Skin epidermis (tissue), 12 donors: ENCODE measurements around the gene ZNF655.
"Not testable (repeated sequence)": the region's sequence is repeated elsewhere in the genome, so short reads cannot be mapped to it uniquely, and the experiment has no call there.

Experiments
- H3K27ac ChIP-seq, 21 experiments: fragments of 200-600 bp; sonication (generic) in 11 of 21; one replicate each; pipeline ENCODE4 v1.5.0; 2020; ENCODE audit warnings: mild to moderate bottlenecking in 3 of 21, inconsistent platforms in 2 of 21, moderate library complexity in 2 of 21
- H3K4me3 ChIP-seq, 7 experiments: fragments of 200-600 bp; sonication (generic) in 2 of 7; one replicate each; pipeline ENCODE4 v1.5.0; 2020; ENCODE audit warnings: inconsistent platforms in 2 of 7, mild to moderate bottlenecking in 2 of 7, moderate library complexity in 1 of 7

The ZNF655 gene, protein sequence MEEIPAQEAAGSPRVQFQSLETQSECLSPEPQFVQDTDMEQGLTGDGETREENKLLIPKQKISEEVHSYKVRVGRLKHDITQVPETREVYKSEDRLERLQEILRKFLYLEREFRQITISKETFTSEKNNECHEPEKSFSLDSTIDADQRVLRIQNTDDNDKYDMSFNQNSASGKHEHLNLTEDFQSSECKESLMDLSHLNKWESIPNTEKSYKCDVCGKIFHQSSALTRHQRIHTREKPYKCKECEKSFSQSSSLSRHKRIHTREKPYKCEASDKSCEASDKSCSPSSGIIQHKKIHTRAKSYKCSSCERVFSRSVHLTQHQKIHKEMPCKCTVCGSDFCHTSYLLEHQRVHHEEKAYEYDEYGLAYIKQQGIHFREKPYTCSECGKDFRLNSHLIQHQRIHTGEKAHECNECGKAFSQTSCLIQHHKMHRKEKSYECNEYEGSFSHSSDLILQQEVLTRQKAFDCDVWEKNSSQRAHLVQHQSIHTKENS

DNA sequence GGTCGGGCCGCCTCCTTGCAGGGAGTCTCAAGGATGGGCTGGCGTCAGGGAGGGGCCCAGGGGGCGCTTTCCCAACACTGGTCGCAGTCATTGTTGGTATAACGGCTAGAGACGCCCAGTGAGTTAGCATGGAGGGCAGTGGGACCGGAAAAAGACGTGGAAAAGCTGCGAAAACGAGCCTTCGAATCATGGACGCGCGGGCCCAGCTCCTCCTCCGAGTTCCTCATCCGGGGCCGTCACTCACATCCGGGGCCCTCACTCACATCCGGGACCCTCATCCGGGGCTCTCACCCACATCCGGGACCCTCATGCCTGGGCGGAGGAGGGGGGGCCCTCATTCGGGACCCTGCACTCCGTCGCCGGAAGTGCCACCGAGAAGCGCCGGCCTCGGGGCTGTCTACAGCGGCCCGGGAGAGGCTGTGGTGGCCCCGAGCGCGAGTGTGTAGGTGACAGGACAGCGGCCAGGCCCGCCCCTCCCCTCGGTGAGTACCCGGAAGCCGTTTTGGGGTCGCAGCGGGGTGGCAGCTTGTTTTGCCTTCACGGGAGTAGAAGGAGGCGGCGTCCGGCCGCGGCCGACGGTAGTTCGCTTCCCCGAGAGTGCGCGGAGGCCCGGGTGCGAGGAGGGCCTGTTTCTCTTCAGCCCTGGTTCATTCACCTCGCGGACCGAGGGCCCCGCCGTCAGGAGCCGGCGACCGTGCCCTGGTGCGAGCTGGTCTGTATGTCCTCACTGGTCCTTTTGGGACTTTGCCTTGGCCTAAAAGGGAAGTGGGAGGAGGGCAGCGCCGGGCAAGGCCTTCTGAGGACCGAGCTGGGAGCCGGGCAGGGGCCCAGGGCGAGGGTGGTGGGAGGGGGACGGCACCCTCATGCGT is at the start of gene ZNF655:
ZNF655 (plus strand) TSS at position 337 of the 869 bp plus-strand sequence. CDS start 1,918 bp downstream, outside the sequence.
- peak within 1 kb of the TSS; percentile 64 to 99 (median 83) for H3K4me3 ChIP-seq
- H3K27ac ChIP-seq: peak within 1 kb of the TSS; percentile 89 to 100 (median 98)

DNA sequence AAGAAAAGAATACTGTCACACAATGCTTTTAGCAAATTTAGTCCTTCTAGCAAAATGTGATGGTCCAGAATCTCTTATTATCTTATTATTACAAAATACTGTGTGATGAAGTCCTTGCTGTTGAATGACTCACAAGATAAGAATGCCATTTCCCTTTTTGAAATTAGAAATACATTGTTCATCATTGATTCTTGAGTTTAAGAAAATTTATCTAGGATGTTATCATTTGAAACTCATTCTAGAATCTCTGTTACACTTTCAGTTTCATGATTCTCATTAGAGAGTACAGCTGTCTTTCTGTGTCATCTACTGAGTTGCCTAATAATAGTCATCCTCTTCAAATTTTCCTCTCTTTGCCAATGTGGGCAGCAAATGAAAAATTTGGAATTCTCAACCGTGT is 44.4 kb upstream of the ZNF655 start:
- Histone ChIP-seq H3K4me3 (no peak overlapping the region), H3K27ac (no peak overlapping the region)

DNA sequence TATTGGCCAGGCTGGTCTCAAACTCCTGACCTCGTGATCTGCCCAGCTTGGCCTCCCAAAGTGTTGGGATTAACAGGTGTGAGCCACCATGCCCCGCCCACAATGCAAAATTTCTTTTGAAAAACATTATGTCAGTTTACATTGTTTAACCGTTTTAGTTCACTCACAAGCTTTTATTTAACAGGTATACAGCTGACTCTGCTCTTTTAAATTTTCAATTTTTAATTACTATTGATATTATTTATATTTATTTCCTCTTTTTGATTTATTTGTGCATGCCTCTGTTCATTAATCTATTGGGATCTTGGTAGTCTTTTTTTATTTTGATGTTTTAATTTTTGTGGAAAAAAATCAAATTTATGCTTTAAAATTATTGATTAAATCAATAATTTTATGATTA is 37.0 kb upstream of the ZNF655 start:
- Histone ChIP-seq H3K4me3 (no peak overlapping the region), H3K27ac (no peak overlapping the region)

DNA sequence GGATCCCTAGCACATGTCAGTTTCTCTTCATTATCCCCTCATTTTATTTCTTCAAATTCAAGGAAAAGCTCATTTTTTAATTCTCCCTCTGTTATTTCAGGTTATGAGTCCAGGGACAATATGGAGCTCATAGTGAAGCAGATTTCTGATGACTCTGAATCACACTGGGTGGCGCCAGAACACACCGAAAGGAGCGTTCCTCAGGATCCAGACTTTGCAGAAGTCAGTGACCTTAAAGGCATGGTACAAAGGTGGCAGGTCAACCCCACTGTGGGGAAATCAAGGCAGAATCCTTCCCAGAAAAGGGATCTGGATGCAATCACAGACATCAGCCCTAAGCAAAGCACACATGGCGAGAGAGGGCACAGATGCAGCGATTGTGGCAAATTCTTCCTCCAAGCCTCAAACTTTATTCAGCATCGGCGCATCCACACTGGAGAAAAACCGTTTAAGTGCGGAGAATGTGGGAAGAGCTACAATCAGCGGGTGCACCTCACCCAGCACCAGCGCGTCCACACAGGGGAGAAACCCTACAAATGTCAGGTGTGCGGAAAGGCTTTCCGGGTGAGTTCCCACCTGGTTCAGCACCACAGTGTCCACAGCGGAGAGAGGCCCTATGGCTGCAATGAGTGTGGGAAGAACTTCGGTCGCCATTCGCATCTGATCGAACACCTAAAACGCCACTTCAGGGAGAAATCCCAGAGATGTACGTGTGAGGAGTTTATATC is 32.6 kb upstream of the ZNF655 start:
- Histone ChIP-seq H3K27ac (no peak overlapping the region), H3K4me3 (no peak overlapping the region)

DNA sequence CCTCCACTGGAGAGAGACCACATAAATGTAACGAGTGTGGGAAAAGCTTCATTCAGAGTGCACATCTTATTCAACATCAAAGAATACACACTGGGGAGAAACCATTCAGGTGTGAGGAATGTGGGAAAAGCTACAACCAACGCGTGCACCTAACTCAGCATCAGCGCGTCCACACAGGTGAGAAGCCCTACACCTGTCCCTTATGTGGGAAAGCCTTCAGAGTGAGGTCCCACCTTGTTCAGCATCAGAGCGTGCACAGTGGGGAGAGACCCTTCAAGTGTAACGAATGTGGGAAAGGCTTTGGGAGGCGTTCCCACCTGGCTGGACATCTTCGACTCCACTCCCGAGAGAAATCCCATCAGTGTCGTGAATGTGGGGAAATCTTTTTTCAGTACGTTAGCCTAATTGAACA is 27.1 kb upstream of the ZNF655 start:
- no peak overlapping the region for H3K27ac ChIP-seq
- no peak overlapping the region for H3K4me3 ChIP-seq

DNA sequence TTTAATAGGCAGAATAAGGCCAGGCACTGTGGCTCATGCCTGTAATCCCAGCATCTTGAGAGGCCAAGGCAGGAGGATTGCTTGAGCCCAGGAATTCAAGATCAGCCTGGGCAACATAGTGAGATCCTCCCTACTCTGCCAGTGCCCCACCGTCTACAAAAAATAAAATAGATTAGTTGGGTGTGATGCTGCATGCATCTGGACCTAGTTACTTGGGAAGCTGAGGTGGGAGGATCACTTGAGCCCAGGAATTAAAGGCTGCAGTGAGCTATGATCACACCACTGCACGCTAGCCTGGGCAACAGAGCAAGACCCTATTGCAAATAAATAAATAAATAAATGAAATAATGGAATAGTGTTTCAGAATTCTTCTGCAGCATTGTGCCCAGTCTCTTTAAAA is 22.8 kb upstream of the ZNF655 start:
- H3K4me3 ChIP-seq: no peak overlapping the region

DNA sequence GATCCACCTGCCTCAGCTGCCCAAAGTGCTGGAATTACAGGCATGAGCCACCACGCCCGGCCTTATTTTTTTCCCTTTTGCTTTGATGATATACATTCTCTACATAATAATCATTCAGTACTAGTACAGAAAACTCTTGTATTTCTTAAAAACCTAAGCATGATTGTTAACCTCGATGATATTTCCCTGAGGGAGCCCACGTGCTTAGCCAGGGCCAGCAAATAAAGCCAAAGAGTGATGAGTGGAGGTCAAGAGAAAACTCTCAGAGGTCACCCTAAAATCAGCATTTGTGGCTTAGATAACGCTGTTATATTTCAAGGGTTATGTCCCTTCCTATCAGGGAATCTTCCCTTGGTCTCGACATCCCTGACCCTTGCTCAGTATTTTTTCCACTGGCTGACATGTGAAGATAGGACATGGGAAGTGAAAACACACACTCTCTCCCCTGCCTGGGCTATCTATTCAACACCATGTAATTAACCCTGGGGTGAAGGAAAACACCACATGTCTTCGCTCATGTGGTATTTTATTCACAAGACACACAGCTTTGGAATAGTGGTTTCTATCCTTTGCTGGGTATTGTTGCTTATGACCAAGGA is 19.1 kb upstream of the ZNF655 start:
- Histone ChIP-seq H3K27ac (no peak overlapping the region), H3K4me3 (no peak overlapping the region)

More for the DNA sequence above, 22.8 kb upstream of the ZNF655 start:
- no peak overlapping the region for H3K27ac ChIP-seq

DNA sequence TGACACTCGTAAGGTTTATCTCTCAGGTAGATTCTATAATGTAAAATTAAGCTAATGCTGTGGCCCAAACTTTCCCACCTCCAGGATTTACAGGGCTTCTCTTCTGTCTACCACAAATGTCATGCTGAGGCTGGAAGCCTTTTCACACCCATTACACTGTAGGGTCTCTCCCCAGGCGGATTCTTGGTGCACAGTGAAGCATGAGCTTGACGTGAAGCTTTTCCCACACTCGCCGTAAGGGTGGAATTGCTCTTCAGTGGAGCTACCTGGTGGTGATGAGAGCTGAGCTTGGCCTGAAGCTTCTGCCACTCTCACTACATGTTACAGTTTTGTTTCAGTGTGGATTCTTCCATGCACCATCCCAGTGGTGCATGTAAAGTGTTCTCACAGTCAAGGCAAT is 17.9 kb upstream of the ZNF655 start:
- H3K27ac ChIP-seq: no peak overlapping the region
- no peak overlapping the region for H3K4me3 ChIP-seq

DNA sequence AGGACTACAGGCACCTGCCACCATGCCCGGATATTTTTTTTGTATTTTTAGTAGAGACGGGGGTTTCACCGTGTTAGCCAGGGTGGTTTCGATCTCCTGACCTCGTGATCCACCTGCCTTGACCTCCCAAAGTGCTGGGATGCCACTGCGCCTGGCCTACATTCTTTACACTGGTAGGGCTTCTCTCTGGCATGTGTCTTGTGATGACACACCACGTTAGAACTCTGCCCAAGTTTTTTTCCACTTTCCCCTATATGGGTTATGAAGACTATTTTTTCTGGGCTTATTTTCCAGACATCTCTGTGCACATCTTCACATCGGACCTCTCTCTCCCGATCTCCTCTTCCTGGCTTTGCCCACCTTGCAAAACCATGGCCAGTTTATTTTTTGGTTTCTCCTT is 17.2 kb upstream of the ZNF655 start:
- no peak overlapping the region for H3K4me3 ChIP-seq

DNA sequence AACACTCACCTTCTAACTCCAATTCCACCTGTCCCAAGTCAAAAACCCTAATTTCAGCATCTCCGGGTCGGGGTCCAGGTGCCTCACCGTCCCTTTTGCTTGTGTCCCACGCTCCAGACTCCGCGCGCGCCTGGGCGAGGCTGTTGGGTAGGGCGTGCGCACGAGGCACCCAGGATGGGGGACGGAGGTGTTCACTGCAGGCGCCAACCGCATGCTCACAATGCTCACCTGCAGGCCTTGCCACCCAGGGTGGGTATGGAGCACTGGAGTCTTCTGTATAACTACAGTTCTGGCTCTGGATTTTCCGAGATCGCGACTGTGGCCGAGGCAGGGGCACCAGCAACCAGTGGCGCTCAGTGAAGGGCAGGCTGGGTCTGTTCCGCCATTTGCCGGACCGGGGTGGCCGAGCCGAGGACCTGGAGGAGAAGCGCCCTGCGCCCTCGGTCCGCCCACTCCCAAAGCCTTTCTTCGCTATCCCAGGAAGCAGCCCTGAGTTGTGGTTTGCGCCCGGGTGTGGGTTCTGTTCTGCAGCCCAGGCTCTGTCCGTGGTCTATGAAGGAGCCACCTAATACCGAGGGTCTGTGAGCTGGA is 15.3 kb upstream of the ZNF655 start:
- Histone ChIP-seq H3K27ac (no peak overlapping the region), H3K4me3 (no peak overlapping the region)

More for the DNA sequence above, 17.2 kb upstream of the ZNF655 start:
- H3K27ac ChIP-seq: no peak overlapping the region

DNA sequence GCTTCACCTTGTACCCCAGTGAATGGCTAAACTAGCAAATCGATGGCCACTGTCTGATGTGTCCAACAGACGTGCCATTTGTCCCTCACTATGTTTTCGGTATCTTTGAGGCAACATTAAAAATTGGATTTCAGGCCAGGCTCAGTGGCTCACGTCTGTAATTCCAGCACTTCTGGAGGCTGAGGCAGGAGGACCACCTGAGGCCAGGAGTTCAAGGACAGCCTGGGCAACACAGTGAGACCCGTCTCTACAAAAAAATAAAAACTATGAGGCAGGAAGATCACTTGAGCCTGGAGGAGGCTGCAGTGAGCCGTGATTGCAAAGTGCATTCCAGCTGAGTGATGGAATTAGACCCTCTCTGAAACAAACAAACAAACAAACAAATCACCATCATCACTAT is 14.5 kb upstream of the ZNF655 start:
- Histone ChIP-seq H3K27ac (no peak overlapping the region), H3K4me3 (no peak overlapping the region)

DNA sequence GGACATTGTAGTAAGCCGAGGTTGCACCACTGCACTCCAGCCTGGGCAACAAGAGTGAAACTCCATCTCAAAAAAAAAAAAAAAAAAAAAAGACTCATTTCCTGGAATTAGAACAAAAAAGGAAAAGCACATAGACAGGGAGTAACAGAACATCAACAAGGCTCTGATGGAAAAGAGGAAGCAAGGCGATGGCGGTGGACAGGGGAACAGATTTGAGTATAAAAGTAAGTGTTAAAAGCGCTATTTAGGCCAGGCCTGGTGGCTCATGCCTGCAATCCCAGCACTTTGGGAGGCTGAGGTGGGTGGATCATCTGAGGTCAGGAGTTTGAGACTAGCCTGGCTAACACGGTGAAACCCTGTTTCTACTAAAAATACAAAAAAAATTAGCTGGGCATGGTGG is 13.1 kb upstream of the ZNF655 start:
- H3K27ac ChIP-seq, H3K4me3 ChIP-seq: not testable (repeated sequence)

DNA sequence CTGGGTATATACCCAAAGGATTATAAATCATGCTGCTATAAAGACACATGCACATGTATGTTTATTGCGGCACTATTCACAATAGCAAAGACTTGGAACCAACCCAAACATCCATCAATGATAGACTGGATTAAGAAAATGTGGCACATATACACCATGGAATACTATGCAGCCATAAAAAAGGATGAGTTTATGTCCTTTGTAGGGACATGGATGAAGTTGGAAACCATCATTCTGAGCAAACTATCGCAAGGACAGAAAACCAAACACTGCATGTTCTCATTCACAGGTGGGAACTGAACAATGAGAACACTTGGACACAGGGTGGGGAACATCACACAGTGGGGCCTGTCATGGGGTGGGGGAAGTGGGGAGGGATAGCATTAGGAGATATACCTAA is 8.9 kb upstream of the ZNF655 start:
- H3K27ac ChIP-seq, H3K4me3 ChIP-seq: not testable (repeated sequence)

DNA sequence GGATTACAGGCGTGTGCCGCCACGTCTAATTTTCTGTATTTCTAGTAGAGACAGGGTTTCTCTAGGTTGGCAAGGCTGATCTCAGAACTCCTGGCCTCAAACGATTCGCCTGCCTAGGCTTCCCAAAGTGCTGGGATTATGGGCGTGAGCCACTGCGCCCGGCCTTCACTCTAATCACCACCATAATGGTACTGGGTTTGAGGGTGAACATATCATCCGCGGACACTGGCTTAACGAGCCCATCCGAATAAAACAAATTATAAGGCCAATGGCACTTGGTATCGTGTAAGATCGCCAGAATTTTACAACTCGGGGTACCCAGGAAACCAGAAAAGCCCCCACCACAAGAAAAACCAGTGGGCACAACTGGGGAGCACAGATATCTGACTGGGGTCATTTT is 7.1 kb upstream of the ZNF655 start:
- H3K27ac ChIP-seq: peak overlapping the region; percentile 38 to 97 (median 88)
- H3K4me3 ChIP-seq: peak overlapping the region; percentile 61 to 97 (median 74)

DNA sequence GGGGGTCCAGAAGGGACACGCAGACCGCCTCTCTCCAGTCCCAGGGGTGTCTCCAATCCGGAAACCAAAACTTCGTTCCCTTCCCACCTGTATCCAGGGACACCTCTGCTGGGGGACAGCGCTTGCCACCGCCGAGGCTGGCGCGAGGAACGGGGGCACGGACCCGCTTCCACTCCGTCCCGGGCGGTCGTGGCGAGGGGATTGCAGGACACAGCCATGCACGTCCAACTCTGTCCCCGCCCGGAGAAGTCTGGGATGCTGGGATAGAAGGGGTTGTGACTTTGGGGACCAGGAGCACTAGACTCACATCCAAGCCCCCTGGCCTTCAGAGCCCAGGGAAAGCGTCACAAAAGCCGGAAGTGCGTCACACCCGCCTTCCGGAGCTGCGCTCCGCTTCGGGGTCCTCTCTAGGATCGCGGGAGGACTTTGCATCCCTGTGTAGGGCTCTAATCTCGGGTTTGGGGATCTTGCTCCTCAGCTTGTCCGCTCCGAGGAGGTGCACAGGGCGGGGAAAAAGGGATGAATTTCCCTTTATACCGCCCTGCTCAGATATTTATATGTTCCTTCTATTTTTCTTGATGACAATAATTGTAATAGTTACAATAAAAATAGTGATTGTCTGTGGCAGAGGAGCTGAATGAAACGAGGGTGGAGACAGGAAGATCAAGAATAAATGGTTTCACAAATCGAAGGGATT is 6.5 kb upstream of the ZNF655 start, which contains the start of gene FAM200A:
FAM200A (minus strand) TSS at position 348 of the 697 bp plus-strand sequence. CDS start 3,707 bp downstream, outside the sequence.
- H3K27ac ChIP-seq: peak within 1 kb of the TSS; percentile 38 to 97 (median 88)
- peak within 1 kb of the TSS; percentile 61 to 97 (median 74) for H3K4me3 ChIP-seq

DNA sequence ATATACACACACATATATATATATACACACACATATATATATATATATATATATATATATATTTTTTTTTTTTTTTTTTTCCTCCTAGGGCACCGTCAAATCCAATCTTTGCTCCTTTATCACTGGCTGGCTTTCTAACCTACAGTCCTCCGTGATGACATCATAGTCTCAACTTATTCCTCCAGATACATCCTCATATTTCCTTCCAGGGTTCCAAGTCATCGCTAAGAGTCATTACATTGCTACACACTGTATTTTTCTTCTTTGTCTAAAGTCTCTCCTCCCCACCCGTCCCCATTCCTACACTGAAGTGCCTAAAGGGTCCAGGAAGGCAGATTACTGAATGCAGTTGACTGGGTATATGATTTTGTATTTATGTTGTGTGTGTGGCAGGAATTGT is 5.4 kb upstream of the ZNF655 start:
- H3K27ac ChIP-seq: no peak overlapping the region
- H3K4me3 ChIP-seq: no peak overlapping the region

DNA sequence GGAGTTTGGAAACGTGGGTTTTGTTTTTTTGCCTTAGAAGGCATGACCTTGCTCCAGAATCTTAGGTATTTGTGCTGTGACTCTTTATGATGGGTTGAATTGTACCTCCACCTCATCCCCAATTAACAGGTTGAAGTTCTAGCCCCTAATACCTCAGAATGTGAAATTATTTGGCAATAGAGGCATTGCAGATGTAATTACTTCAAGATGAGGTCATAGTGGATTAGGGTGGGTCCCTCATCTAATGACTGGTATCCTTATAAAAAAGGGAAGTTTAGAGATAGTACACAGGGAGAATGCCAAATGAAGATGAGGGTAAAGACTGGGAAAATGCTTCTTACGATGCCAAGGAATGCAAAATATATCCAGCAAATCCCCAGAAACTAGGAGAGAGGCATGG is 3.5 kb upstream of the ZNF655 start:
- Histone ChIP-seq H3K4me3 (no peak overlapping the region), H3K27ac (no peak overlapping the region)

DNA sequence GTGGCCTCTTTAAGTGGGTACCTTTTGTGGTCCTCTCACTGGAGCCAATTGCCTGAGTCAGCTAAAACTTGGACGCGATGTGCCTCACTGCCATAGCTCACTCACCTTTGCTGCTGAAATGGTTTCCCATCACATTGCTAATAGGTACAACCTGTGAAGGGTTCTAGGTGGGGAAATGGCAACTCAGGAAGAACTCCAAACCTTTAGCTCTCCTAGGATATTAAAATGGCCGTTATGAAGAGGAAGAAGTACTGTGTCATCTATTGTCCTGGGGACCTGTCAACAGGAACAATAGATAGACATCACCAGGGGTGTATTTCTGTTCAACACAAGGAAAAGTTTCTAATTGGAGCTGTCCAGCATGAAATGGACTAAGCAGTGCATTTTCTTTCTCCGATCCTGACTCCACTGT is 1.2 kb upstream of the ZNF655 start:
- peak overlapping the region in 19 of 21 experiments; percentile 93 to 100 (median 98) for H3K27ac ChIP-seq
- H3K4me3 ChIP-seq: peak overlapping the region; percentile 64 to 99 (median 83)
